Measurements from ENCODE around the gene SERPINA4. TPM values are rescaled to one million over a fixed set of nuclear protein-coding genes. Genes with fewer than 3 reads are reported as not detected.
A peak's percentile ranks its signal among the peaks of the same experiment; 100 is the strongest.

SERPINA4 gene
- total RNA-seq, 8 experiments from 2014 or later: 0.09 to 0.28 (median 0.24) TPM; not detected in 5

- no peak for ATAC-seq (replicated peaks in 6 of 8)
- peaks cover 3 to 14% of the 10 kb centered on the region in 2 donors for H3K4me1 ChIP-seq (replicated peaks in 1 of 2)
- WGBS, 10 experiments: 60 to 100% (median 87%) methylated on average over 2 to 6 of the region's 8 CpGs; no CpG with 5 or more reads in 4 of the 10 experiments
- no peak overlapping the region for H3K4me3 ChIP-seq
- in situ Hi-C loops (cut with MboI; ENCODE audit: low pct_unique_long_range_greater_than_20kb in 2 of 9, low sequenced_read_pairs in 9 of 9, unreplicated experiment in 9 of 9): no loop called here
- no peak overlapping the region for H3K27ac ChIP-seq
Observed at GRCh38 chr14:94547151-94547680, 14.0 kb upstream of the SERPINA4 start.

GRCh38 chr14:94547726-94548125 lies 13.5 kb upstream of the SERPINA4 start:
- Histone ChIP-seq H3K4me3 (no peak overlapping the region), H3K4me1 (replicated peaks in 1 of 2) (peaks cover 3 to 14% of the 10 kb centered on the region in 2 donors), H3K27ac (no peak overlapping the region)
- WGBS, 10 experiments: 0 to 100% (median 54%) methylated on average over 1 to 4 of the region's 4 CpGs; no CpG with 5 or more reads in 4 of the 10 experiments
- no peak for ATAC-seq (replicated peaks in 6 of 8)
- in situ Hi-C loops (cut with MboI; ENCODE audit: low pct_unique_long_range_greater_than_20kb in 2 of 9, low sequenced_read_pairs in 9 of 9, unreplicated experiment in 9 of 9): no loop called here

- peaks cover 3 to 14% of the 10 kb centered on the region in 2 donors for H3K4me1 ChIP-seq (replicated peaks in 1 of 2)
- WGBS, 10 experiments: 0 to 100% (median 66%) methylated on average over 1 to 5 of the region's 14 CpGs; no CpG with 5 or more reads in 4 of the 10 experiments
- in situ Hi-C loops (cut with MboI; ENCODE audit: low pct_unique_long_range_greater_than_20kb in 2 of 9, low sequenced_read_pairs in 9 of 9, unreplicated experiment in 9 of 9): no loop called here
- no peak overlapping the region for H3K27ac ChIP-seq
- no peak overlapping the region for H3K4me3 ChIP-seq
- no peak for ATAC-seq (replicated peaks in 6 of 8)
Observed at GRCh38 chr14:94548131-94548998, 12.9 kb upstream of the SERPINA4 start.

GRCh38 chr14:94548999-94549985 lies 11.9 kb upstream of the SERPINA4 start:
- no peak overlapping the region for H3K4me3 ChIP-seq
- H3K27ac ChIP-seq: no peak overlapping the region
- WGBS, 10 experiments: 12 to 58% (median 53%) methylated on average over 2 to 10 of the region's 24 CpGs; no CpG with 5 or more reads in 4 of the 10 experiments
- in situ Hi-C loops (cut with MboI; ENCODE audit: low pct_unique_long_range_greater_than_20kb in 2 of 9, low sequenced_read_pairs in 9 of 9, unreplicated experiment in 9 of 9): no loop called here
- H3K4me1 ChIP-seq (replicated peaks in 1 of 2): peaks cover 3 to 11% of the 10 kb centered on the region in 2 donors
- ATAC-seq (replicated peaks in 6 of 8): peak; percentile 76 to 91 (median 83)

GRCh38 chr14:94550041-94550440 lies 11.2 kb upstream of the SERPINA4 start:
- no peak overlapping the region for H3K27ac ChIP-seq
- peaks cover 3 to 11% of the 10 kb centered on the region in 2 donors for H3K4me1 ChIP-seq (replicated peaks in 1 of 2)
- H3K4me3 ChIP-seq: no peak overlapping the region
- in situ Hi-C loops (cut with MboI; ENCODE audit: low pct_unique_long_range_greater_than_20kb in 2 of 9, low sequenced_read_pairs in 9 of 9, unreplicated experiment in 9 of 9): no loop called here
- ATAC-seq (replicated peaks in 6 of 8): no peak
- 50 to 100% (median 83%) methylated on average over 1 to 7 of the region's 8 CpGs; no CpG with 5 or more reads in 1 of the 10 experiments for WGBS, 10 experiments

GRCh38 chr14:94555991-94556390 lies 5.3 kb upstream of the SERPINA4 start:
- in situ Hi-C loops (cut with MboI; ENCODE audit: low pct_unique_long_range_greater_than_20kb in 2 of 9, low sequenced_read_pairs in 9 of 9, unreplicated experiment in 9 of 9): no loop called here
- 69 to 100% (median 80%) methylated on average over 1 to 9 of the region's 9 CpGs; no CpG with 5 or more reads in 3 of the 10 experiments for WGBS, 10 experiments
- H3K27ac ChIP-seq: no peak overlapping the region
- no peak for ATAC-seq (replicated peaks in 6 of 8)
- no peaks in the 10 kb centered on the region for H3K4me1 ChIP-seq (replicated peaks in 1 of 2)
- H3K4me3 ChIP-seq: no peak overlapping the region

GRCh38 chr14:94557327-94557726 lies 3.9 kb upstream of the SERPINA4 start:
- Histone ChIP-seq H3K27ac (no peak overlapping the region), H3K4me1 (replicated peaks in 1 of 2) (no peaks in the 10 kb centered on the region), H3K4me3 (no peak overlapping the region)
- no peak for ATAC-seq (replicated peaks in 6 of 8)
- in situ Hi-C loops (cut with MboI; ENCODE audit: low pct_unique_long_range_greater_than_20kb in 2 of 9, low sequenced_read_pairs in 9 of 9, unreplicated experiment in 9 of 9): no loop called here
- 80 to 100% (median 93%) methylated on average over 1 of the region's 1 CpG; no CpG with 5 or more reads in 4 of the 10 experiments for WGBS, 10 experiments

GRCh38 chr14:94558842-94559241 lies 2.4 kb upstream of the SERPINA4 start:
- Histone ChIP-seq H3K27ac (no peak overlapping the region), H3K4me1 (replicated peaks in 1 of 2) (no peaks in the 10 kb centered on the region), H3K4me3 (no peak overlapping the region)
- in situ Hi-C loops (cut with MboI; ENCODE audit: low pct_unique_long_range_greater_than_20kb in 2 of 9, low sequenced_read_pairs in 9 of 9, unreplicated experiment in 9 of 9): no loop called here
- no peak for ATAC-seq (replicated peaks in 6 of 8)
- WGBS, 10 experiments: 44 to 80% (median 65%) methylated on average over 1 of the region's 2 CpGs; no CpG with 5 or more reads in 6 of the 10 experiments

GRCh38 chr14:94559638-94560290 lies 1.5 kb upstream of the SERPINA4 start:
- no peak for ATAC-seq (replicated peaks in 6 of 8)
- in situ Hi-C loops (cut with MboI; ENCODE audit: low pct_unique_long_range_greater_than_20kb in 2 of 9, low sequenced_read_pairs in 9 of 9, unreplicated experiment in 9 of 9): no loop called here
- Histone ChIP-seq H3K4me3 (no peak overlapping the region), H3K4me1 (replicated peaks in 1 of 2) (no peaks in the 10 kb centered on the region), H3K27ac (no peak overlapping the region)
- WGBS, 10 experiments: 7 to 100% (median 80%) methylated on average over 2 to 8 of the region's 9 CpGs; no CpG with 5 or more reads in 3 of the 10 experiments

- 0 to 71% (median 14%) methylated on average over 1 to 3 of the region's 3 CpGs; no CpG with 5 or more reads in 4 of the 10 experiments for WGBS, 10 experiments
- Histone ChIP-seq H3K4me1 (replicated peaks in 1 of 2) (no peaks in the 10 kb centered on the region), H3K4me3 (no peak overlapping the region), H3K27ac (no peak overlapping the region)
- no peak for ATAC-seq (replicated peaks in 6 of 8)
- in situ Hi-C loops (cut with MboI; ENCODE audit: low pct_unique_long_range_greater_than_20kb in 2 of 9, low sequenced_read_pairs in 9 of 9, unreplicated experiment in 9 of 9): no loop called here
Observed at GRCh38 chr14:94560291-94560665, 964 bp upstream of the SERPINA4 start.

- in situ Hi-C loops (cut with MboI; ENCODE audit: low pct_unique_long_range_greater_than_20kb in 2 of 9, low sequenced_read_pairs in 9 of 9, unreplicated experiment in 9 of 9): no loop called here
- WGBS, 10 experiments: 47 to 100% (median 70%) methylated on average over 1 to 5 of the region's 7 CpGs; no CpG with 5 or more reads in 5 of the 10 experiments
Observed at GRCh38 chr14:94561656-94562010, 391 bp downstream of the SERPINA4 start.

GRCh38 chr14:94562022-94562421 lies 780 bp downstream of the SERPINA4 start:
- WGBS, 10 experiments: 41 to 100% (median 53%) methylated on average over 1 to 5 of the region's 5 CpGs; no CpG with 5 or more reads in 3 of the 10 experiments
- H3K27ac ChIP-seq: no peak overlapping the region
- in situ Hi-C loops (cut with MboI; ENCODE audit: low pct_unique_long_range_greater_than_20kb in 2 of 9, low sequenced_read_pairs in 9 of 9, unreplicated experiment in 9 of 9): no loop called here
- H3K4me3 ChIP-seq: no peak overlapping the region
- ATAC-seq (replicated peaks in 6 of 8): no peak
- no peaks in the 10 kb centered on the region for H3K4me1 ChIP-seq (replicated peaks in 1 of 2)

More at GRCh38 chr14:94561656-94562010, 391 bp downstream of the SERPINA4 start:
- no peaks in the 10 kb centered on the region for H3K4me1 ChIP-seq (replicated peaks in 1 of 2)
- no peak overlapping the region for H3K4me3 ChIP-seq
- no peak for ATAC-seq (replicated peaks in 6 of 8)
- no peak overlapping the region for H3K27ac ChIP-seq

All from motor neuron (in vitro differentiated cells).